ENCODE measurements around the gene ENOX2. TPM values are rescaled to one million over a fixed set of nuclear protein-coding genes. Genes with fewer than 3 reads are reported as not detected.

Gene ENOX2
- total RNA-seq, 1 experiment from 2014 or later = 11.4 TPM

GRCh38 chrX:130704053-130705038 lies 198.7 kb downstream of the ENOX2 start:
- BruUV-seq (replicated peaks) = no TSS peak
- CTCF ChIA-PET = no interaction called here
- Histone ChIP-seq H3K4me1 (no peaks in the 10 kb centered on the region), H3K27me3 (replicated peaks; ENCODE audit: control insufficient read depth, insufficient read depth, low read length) (no peaks in the 10 kb centered on the region), H3K9me3 (no peaks in the 10 kb centered on the region), H3K4me3 (ENCODE audit: low read depth, low read length) (no peak overlapping the region), H3K36me3 (ENCODE audit: control insufficient read depth, insufficient read depth, low read length) (no peaks in the 10 kb centered on the region)
- POLR2A ChIA-PET = no interaction called here
- no peak for DNase-seq
- Mint-ChIP-seq H3K9me3 (ENCODE audit: unreplicated experiment) (no peaks in the 10 kb centered on the region), H3K27ac (ENCODE audit: unreplicated experiment) (no peak overlapping the region), H3K4me1 (ENCODE audit: low read depth, unreplicated experiment) (no peaks in the 10 kb centered on the region), H3K4me3 (ENCODE audit: unreplicated experiment) (no peak overlapping the region), H3K36me3 (ENCODE audit: insufficient read depth, unreplicated experiment) (no peaks in the 10 kb centered on the region), H3K27me3 (ENCODE audit: insufficient read depth, unreplicated experiment) (no peaks in the 10 kb centered on the region)
- no peak for TF ChIP-seq CTCF (IDR thresholded peaks at IDR 0.05; ENCODE audit: insufficient read depth in 1 of 2, low read depth in 1 of 2, low read length in 1 of 2, severe bottlenecking in 1 of 2, unreplicated experiment in 1 of 2)
- intact Hi-C loops (cut with micrococcal nuclease; ENCODE audit: unreplicated experiment) = no loop called here

GRCh38 chrX:130702867-130703707 lies 199.9 kb downstream of the ENOX2 start:
- ChIA-PET CTCF (no interaction called here), POLR2A (no interaction called here)
- H3K27ac Mint-ChIP-seq (ENCODE audit: unreplicated experiment) = no peak overlapping the region
- intact Hi-C loops (cut with micrococcal nuclease; ENCODE audit: unreplicated experiment) = no loop called here
- H3K36me3 Mint-ChIP-seq (ENCODE audit: insufficient read depth, unreplicated experiment) = no peaks in the 10 kb centered on the region
- no peaks in the 10 kb centered on the region for H3K4me1 ChIP-seq
- no peaks in the 10 kb centered on the region for H3K27me3 ChIP-seq (replicated peaks; ENCODE audit: control insufficient read depth, insufficient read depth, low read length)
- no peak overlapping the region for H3K4me3 Mint-ChIP-seq (ENCODE audit: unreplicated experiment)
- no peak for DNase-seq
- no peak for TF ChIP-seq CTCF (IDR thresholded peaks at IDR 0.05; ENCODE audit: insufficient read depth in 1 of 2, low read depth in 1 of 2, low read length in 1 of 2, severe bottlenecking in 1 of 2, unreplicated experiment in 1 of 2)
- no peak overlapping the region for H3K4me3 ChIP-seq (ENCODE audit: low read depth, low read length)
- H3K4me1 Mint-ChIP-seq (ENCODE audit: low read depth, unreplicated experiment) = no peaks in the 10 kb centered on the region
- no peaks in the 10 kb centered on the region for H3K36me3 ChIP-seq (ENCODE audit: control insufficient read depth, insufficient read depth, low read length)
- H3K9me3 Mint-ChIP-seq (ENCODE audit: unreplicated experiment) = no peaks in the 10 kb centered on the region
- BruUV-seq (replicated peaks) = no TSS peak
- no peaks in the 10 kb centered on the region for H3K9me3 ChIP-seq
- no peaks in the 10 kb centered on the region for H3K27me3 Mint-ChIP-seq (ENCODE audit: insufficient read depth, unreplicated experiment)

GRCh38 chrX:130700629-130701028 lies 202.4 kb downstream of the ENOX2 start:
- Mint-ChIP-seq H3K27me3 (ENCODE audit: insufficient read depth, unreplicated experiment) (no peaks in the 10 kb centered on the region), H3K27ac (ENCODE audit: unreplicated experiment) (no peak overlapping the region), H3K36me3 (ENCODE audit: insufficient read depth, unreplicated experiment) (no peaks in the 10 kb centered on the region), H3K4me1 (ENCODE audit: low read depth, unreplicated experiment) (no peaks in the 10 kb centered on the region), H3K4me3 (ENCODE audit: unreplicated experiment) (no peak overlapping the region), H3K9me3 (ENCODE audit: unreplicated experiment) (no peaks in the 10 kb centered on the region)
- no peak overlapping the region for H3K4me3 ChIP-seq (ENCODE audit: low read depth, low read length)
- H3K36me3 ChIP-seq (ENCODE audit: control insufficient read depth, insufficient read depth, low read length) = no peaks in the 10 kb centered on the region
- POLR2A ChIA-PET = no interaction called here
- no peak for DNase-seq
- H3K4me1 ChIP-seq = no peaks in the 10 kb centered on the region
- CTCF ChIA-PET = no interaction called here
- no peak for TF ChIP-seq CTCF (IDR thresholded peaks at IDR 0.05; ENCODE audit: insufficient read depth in 1 of 2, low read depth in 1 of 2, low read length in 1 of 2, severe bottlenecking in 1 of 2, unreplicated experiment in 1 of 2)
- no peaks in the 10 kb centered on the region for H3K27me3 ChIP-seq (replicated peaks; ENCODE audit: control insufficient read depth, insufficient read depth, low read length)
- intact Hi-C loops (cut with micrococcal nuclease; ENCODE audit: unreplicated experiment) = no loop called here
- BruUV-seq (replicated peaks) = no TSS peak
- no peaks in the 10 kb centered on the region for H3K9me3 ChIP-seq
